HepG2 (cell line): Measurements from ENCODE around the gene VPS11. TPM values are rescaled to one million over a fixed set of nuclear protein-coding genes. Genes with fewer than 3 reads are reported as not detected.
A peak's percentile ranks its signal among the peaks of the same experiment; 100 is the strongest.

Experiments
- ARNT ChIP-seq: fragments of 450-650 bp; IDR thresholded peaks from 2 replicates; pipeline ENCODE4 v1.6.1; 2017
- ATF1 ChIP-seq: IDR thresholded peaks from 2 replicates; pipeline ENCODE4 v1.6.1; 2016; ENCODE audit warnings: mild to moderate bottlenecking, control low read depth
- KDM5B ChIP-seq: sonication (generic); formaldehyde crosslinking; IDR thresholded peaks from 2 replicates; pipeline ENCODE4 v1.4.0; 2020; ENCODE audit warnings: missing genetic modification reagents, mild to moderate bottlenecking, borderline replicate concordance
- NR2F6 ChIP-seq, 2 experiments: IDR thresholded peaks; 2 replicates each; pipeline ENCODE4 v1.6.1; 2016; ENCODE audit warnings: antibody characterized with exemption in 1 of 2, mild to moderate bottlenecking in 1 of 2
- POLR2G ChIP-seq: fragments of 200-400 bp; formaldehyde crosslinking; IDR thresholded peaks from 2 replicates; pipeline ENCODE4 v1.6.1; 2018; ENCODE audit warnings: mild to moderate bottlenecking, low read depth, low read length, moderate library complexity
- SAP130 ChIP-seq: IDR thresholded peaks from 2 replicates; pipeline ENCODE4 v1.6.1; 2016; ENCODE audit warnings: low read depth
- SIN3A ChIP-seq: IDR thresholded peaks from 2 replicates; pipeline ENCODE4 v1.6.1; 2011; ENCODE audit warnings: low read depth, mild to moderate bottlenecking, control low read depth, low read length, borderline replicate concordance
- SIX4 ChIP-seq: sonication (generic); formaldehyde crosslinking; IDR thresholded peaks from 2 replicates; pipeline ENCODE4 v1.4.0; 2020; ENCODE audit warnings: missing genetic modification reagents
- STAG1 ChIP-seq: sonication (generic); formaldehyde crosslinking; IDR thresholded peaks from 2 replicates; pipeline ENCODE4 v1.4.0; 2020; ENCODE audit warnings: missing genetic modification reagents
- TARDBP ChIP-seq: sonication (generic); formaldehyde crosslinking; IDR thresholded peaks from 2 replicates; pipeline ENCODE4 v1.8.0; 2022; ENCODE audit warnings: mild to moderate bottlenecking, missing genetic modification reagents
- ZNF205 ChIP-seq: IDR thresholded peaks from 2 replicates; pipeline ENCODE4 v1.6.1; 2018; ENCODE audit warnings: missing biosample characterization, missing genetic modification reagents
- ZNF549 ChIP-seq: sonication (generic); formaldehyde crosslinking; IDR thresholded peaks from 2 replicates; pipeline ENCODE4 v1.5.0; 2020; ENCODE audit warnings: missing genetic modification reagents
- polyA plus RNA-seq, 8 experiments: library from polyadenylated mRNA; depleted of rRNA in 3 of 8; stranded (reverse) in 7 of 8; unstranded in 1 of 8; fragments of >200 nt; fragmentation: Illumina TruSeq in 4 of 8; extraction: Trizol in 4 of 8; gene quantifications; 2 replicates each; pipeline versions ENCODE4 v1.2.1 to v1.2.3, GENCODE V29; 2011 to 2016; ENCODE audit warnings: low read depth in 4 of 8, missing spikeins in 1 of 8, mixed read lengths in 1 of 8; ENCODE audit not compliant: insufficient read depth in 1 of 8
- total RNA-seq, 5 experiments: library from RNA; depleted of rRNA; stranded (reverse); fragments of >200 nt; fragmentation: Illumina TruSeq; extraction: Trizol; gene quantifications; 2 replicates each; pipeline ENCODE4 v1.2.3, GENCODE V29; 2016; ENCODE audit warnings: low read depth in 1 of 5
- TF ChIP-seq, protein P1 (sequence below): sonication (generic); formaldehyde crosslinking; IDR thresholded peaks from 2 replicates; pipeline ENCODE4 v1.5.0; 2020; ENCODE audit warnings: mild to moderate bottlenecking, missing genetic modification reagents
- TF ChIP-seq, protein P2 (sequence below): sonication (generic); formaldehyde crosslinking; IDR thresholded peaks from 2 replicates; pipeline ENCODE4 v1.5.0; 2020; ENCODE audit warnings: missing genetic modification reagents, mild to moderate bottlenecking, borderline replicate concordance
- TF ChIP-seq, protein P3 (sequence below): sonication (generic); formaldehyde crosslinking; conservative IDR thresholded peaks from 2 replicates; pipeline ENCODE4 v1.4.0; 2020; ENCODE audit warnings: missing genetic modification reagents
- TF ChIP-seq, protein P4 (sequence below): sonication (generic); formaldehyde crosslinking; conservative IDR thresholded peaks from 2 replicates; pipeline ENCODE4 v1.4.0; 2020; ENCODE audit warnings: missing genetic modification reagents
- TF ChIP-seq, protein P5 (sequence below): sonication (generic); formaldehyde crosslinking; IDR thresholded peaks from 2 replicates; pipeline ENCODE4 v1.4.0; 2020; ENCODE audit warnings: missing genetic modification reagents
- TF ChIP-seq, protein P6 (sequence below): sonication (generic); formaldehyde crosslinking; IDR thresholded peaks from 2 replicates; pipeline ENCODE4 v1.5.1; 2020; ENCODE audit warnings: missing genetic modification reagents, mild to moderate bottlenecking, borderline replicate concordance
- TF ChIP-seq, protein P7 (sequence below): sonication (generic); formaldehyde crosslinking; IDR thresholded peaks from 2 replicates; pipeline ENCODE4 v1.4.0; 2020; ENCODE audit warnings: mild to moderate bottlenecking, low read depth, missing genetic modification reagents

VPS11 gene
- total and polyA plus RNA-seq, 2 of the 13 experiments (the other 11 are each of a cell fraction or from before 2014, with no cell fraction given), result 13.7 to 21.6 TPM

DNA sequence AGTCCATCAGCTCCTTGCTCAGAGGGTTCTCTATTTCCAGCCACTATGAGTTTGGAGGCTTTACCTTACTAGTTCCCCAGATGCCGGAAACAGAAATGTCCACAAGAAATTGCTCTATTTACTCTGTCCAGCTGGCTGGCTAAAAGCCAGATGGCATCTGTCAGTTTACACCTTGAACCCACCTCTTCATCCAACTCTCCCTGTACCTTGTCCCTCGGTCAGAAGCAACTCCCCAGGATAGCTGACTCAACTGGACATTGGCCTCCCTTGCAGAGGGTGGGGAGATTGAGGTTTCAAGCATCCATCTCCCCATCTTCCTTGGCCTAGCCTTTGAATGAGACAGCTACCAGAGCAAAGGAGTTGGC lies 41.2 kb downstream of the VPS11 start (continued):
- no peak for TF ChIP-seq NR2F6 (IDR thresholded peaks at IDR 0.05)
- TF ChIP-seq NR2F6 (CRISPR knock-in tag; IDR thresholded peaks at IDR 0.05), result no peak
- no peak for TF ChIP-seq KDM5B
- TF ChIP-seq ZNF205, result peak; percentile 45; the same call in 1 of the 2 replicates
- 0 out of 2 replicates have a peak, but pooled peaks have one; percentile 11 for TF ChIP-seq SIN3A
- TF ChIP-seq, protein P1, sequence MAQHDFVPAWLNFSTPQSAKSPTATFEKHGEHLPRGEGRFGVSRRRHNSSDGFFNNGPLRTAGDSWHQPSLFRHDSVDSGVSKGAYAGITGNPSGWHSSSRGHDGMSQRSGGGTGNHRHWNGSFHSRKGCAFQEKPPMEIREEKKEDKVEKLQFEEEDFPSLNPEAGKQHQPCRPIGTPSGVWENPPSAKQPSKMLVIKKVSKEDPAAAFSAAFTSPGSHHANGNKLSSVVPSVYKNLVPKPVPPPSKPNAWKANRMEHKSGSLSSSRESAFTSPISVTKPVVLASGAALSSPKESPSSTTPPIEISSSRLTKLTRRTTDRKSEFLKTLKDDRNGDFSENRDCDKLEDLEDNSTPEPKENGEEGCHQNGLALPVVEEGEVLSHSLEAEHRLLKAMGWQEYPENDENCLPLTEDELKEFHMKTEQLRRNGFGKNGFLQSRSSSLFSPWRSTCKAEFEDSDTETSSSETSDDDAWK (CRISPR knock-in tag), result no peak
- TF ChIP-seq SAP130, result peak; percentile 80
- TF ChIP-seq ARNT, result no peak
- TF ChIP-seq TARDBP (CRISPR knock-in tag), result no peak
- TF ChIP-seq, protein P2, sequence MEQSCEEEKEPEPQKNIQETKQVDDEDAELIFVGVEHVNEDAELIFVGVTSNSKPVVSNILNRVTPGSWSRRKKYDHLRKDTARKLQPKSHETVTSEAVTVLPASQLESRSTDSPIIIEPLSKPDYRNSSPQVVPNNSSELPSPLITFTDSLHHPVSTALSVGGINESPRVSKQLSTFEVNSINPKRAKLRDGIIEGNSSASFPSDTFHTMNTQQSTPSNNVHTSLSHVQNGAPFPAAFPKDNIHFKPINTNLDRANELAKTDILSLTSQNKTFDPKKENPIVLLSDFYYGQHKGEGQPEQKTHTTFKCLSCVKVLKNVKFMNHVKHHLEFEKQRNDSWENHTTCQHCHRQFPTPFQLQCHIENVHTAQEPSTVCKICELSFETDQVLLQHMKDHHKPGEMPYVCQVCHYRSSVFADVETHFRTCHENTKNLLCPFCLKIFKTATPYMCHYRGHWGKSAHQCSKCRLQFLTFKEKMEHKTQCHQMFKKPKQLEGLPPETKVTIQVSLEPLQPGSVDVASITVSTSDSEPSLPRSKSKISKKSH (CRISPR knock-in tag), result no peak
- TF ChIP-seq STAG1 (CRISPR knock-in tag), result no peak
- TF ChIP-seq POLR2G, result no peak; the same call in 1 of the 2 replicates
- TF ChIP-seq, protein P3, sequence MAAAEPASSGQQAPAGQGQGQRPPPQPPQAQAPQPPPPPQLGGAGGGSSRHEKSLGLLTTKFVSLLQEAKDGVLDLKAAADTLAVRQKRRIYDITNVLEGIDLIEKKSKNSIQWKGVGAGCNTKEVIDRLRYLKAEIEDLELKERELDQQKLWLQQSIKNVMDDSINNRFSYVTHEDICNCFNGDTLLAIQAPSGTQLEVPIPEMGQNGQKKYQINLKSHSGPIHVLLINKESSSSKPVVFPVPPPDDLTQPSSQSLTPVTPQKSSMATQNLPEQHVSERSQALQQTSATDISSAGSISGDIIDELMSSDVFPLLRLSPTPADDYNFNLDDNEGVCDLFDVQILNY (CRISPR knock-in tag), result no peak
- TF ChIP-seq, protein P4, sequence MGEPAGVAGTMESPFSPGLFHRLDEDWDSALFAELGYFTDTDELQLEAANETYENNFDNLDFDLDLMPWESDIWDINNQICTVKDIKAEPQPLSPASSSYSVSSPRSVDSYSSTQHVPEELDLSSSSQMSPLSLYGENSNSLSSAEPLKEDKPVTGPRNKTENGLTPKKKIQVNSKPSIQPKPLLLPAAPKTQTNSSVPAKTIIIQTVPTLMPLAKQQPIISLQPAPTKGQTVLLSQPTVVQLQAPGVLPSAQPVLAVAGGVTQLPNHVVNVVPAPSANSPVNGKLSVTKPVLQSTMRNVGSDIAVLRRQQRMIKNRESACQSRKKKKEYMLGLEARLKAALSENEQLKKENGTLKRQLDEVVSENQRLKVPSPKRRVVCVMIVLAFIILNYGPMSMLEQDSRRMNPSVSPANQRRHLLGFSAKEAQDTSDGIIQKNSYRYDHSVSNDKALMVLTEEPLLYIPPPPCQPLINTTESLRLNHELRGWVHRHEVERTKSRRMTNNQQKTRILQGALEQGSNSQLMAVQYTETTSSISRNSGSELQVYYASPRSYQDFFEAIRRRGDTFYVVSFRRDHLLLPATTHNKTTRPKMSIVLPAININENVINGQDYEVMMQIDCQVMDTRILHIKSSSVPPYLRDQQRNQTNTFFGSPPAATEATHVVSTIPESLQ (CRISPR knock-in tag), result no peak
- TF ChIP-seq ZNF549 (CRISPR knock-in tag), result no peak
- no peak for TF ChIP-seq SIX4 (CRISPR knock-in tag)
- TF ChIP-seq, protein P5, sequence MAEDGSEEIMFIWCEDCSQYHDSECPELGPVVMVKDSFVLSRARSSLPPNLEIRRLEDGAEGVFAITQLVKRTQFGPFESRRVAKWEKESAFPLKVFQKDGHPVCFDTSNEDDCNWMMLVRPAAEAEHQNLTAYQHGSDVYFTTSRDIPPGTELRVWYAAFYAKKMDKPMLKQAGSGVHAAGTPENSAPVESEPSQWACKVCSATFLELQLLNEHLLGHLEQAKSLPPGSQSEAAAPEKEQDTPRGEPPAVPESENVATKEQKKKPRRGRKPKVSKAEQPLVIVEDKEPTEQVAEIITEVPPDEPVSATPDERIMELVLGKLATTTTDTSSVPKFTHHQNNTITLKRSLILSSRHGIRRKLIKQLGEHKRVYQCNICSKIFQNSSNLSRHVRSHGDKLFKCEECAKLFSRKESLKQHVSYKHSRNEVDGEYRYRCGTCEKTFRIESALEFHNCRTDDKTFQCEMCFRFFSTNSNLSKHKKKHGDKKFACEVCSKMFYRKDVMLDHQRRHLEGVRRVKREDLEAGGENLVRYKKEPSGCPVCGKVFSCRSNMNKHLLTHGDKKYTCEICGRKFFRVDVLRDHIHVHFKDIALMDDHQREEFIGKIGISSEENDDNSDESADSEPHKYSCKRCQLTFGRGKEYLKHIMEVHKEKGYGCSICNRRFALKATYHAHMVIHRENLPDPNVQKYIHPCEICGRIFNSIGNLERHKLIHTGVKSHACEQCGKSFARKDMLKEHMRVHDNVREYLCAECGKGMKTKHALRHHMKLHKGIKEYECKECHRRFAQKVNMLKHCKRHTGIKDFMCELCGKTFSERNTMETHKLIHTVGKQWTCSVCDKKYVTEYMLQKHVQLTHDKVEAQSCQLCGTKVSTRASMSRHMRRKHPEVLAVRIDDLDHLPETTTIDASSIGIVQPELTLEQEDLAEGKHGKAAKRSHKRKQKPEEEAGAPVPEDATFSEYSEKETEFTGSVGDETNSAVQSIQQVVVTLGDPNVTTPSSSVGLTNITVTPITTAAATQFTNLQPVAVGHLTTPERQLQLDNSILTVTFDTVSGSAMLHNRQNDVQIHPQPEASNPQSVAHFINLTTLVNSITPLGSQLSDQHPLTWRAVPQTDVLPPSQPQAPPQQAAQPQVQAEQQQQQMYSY (CRISPR knock-in tag), result no peak
- TF ChIP-seq, protein P6, sequence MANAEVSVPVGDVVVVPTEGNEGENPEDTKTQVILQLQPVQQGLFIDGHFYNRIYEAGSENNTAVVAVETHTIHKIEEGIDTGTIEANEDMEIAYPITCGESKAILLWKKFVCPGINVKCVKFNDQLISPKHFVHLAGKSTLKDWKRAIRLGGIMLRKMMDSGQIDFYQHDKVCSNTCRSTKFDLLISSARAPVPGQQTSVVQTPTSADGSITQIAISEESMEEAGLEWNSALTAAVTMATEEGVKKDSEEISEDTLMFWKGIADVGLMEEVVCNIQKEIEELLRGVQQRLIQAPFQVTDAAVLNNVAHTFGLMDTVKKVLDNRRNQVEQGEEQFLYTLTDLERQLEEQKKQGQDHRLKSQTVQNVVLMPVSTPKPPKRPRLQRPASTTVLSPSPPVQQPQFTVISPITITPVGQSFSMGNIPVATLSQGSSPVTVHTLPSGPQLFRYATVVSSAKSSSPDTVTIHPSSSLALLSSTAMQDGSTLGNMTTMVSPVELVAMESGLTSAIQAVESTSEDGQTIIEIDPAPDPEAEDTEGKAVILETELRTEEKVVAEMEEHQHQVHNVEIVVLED (CRISPR knock-in tag), result no peak
- TF ChIP-seq, protein P7, sequence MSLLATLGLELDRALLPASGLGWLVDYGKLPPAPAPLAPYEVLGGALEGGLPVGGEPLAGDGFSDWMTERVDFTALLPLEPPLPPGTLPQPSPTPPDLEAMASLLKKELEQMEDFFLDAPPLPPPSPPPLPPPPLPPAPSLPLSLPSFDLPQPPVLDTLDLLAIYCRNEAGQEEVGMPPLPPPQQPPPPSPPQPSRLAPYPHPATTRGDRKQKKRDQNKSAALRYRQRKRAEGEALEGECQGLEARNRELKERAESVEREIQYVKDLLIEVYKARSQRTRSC, result no peak
- TF ChIP-seq ATF1 (CRISPR knock-in tag), result 0 out of 2 replicates have a peak, but pooled peaks have one; percentile 9
